ENCODE data around the gene DMD. TPM values are rescaled to one million over a fixed set of nuclear protein-coding genes. Genes with fewer than 3 reads are reported as not detected.

The DMD gene
- total and polyA plus RNA-seq, 4 donors, result 3.9 to 73.8 (median 11.2) TPM

- Histone ChIP-seq H3K4me1 (ENCODE audit: control insufficient read depth in 5 of 5, insufficient read depth in 5 of 5, low read length in 5 of 5) (peaks cover 0 to 9% (median 0%) of the 10 kb centered on the region in 5 donors), H3K27ac (ENCODE audit: low read depth in 1 of 2, low read length in 1 of 2) (no peak overlapping the region), H3K9ac (ENCODE audit: insufficient read depth in 1 of 2, low read length in 2 of 2) (no peak overlapping the region), H3K9me3 (ENCODE audit: control insufficient read depth in 4 of 4, insufficient read depth in 3 of 4, low read length in 3 of 4) (no peaks in the 10 kb centered on the region), H3K27me3 (ENCODE audit: control insufficient read depth in 3 of 3, insufficient read depth in 3 of 3, low read length in 2 of 3) (no peaks in the 10 kb centered on the region), H3K36me3 (ENCODE audit: control insufficient read depth in 4 of 4, insufficient read depth in 4 of 4, low read length in 4 of 4) (no peaks in the 10 kb centered on the region), H3K4me3 (no peak overlapping the region)
- peak in 2 of 3 donors; percentile 29 to 41 for DNase-seq
- no peak for ATAC-seq (ENCODE audit: insufficient read depth, low FRiP score)
- TF ChIP-seq CTCF (IDR thresholded peaks at IDR 0.05; ENCODE audit: control extremely low read depth, extremely low read depth), result no peak
- WGBS, 2 donors, result 44 to 64% methylated on average over 2 of the region's 2 CpGs
Observed at GRCh38 chrX:31808357-31808756, 1403.0 kb downstream of the DMD start.

GRCh38 chrX:31807165-31807564, 1404.2 kb downstream of the DMD start:
- H3K27me3 ChIP-seq (ENCODE audit: control insufficient read depth in 3 of 3, insufficient read depth in 3 of 3, low read length in 2 of 3), result peaks cover 0 to 3% (median 0%) of the 10 kb centered on the region in 3 donors
- H3K4me1 ChIP-seq (ENCODE audit: control insufficient read depth in 5 of 5, insufficient read depth in 5 of 5, low read length in 5 of 5), result peaks cover 0 to 9% (median 0%) of the 10 kb centered on the region in 5 donors
- TF ChIP-seq CTCF (IDR thresholded peaks at IDR 0.05; ENCODE audit: control extremely low read depth, extremely low read depth), result no peak
- ATAC-seq (ENCODE audit: insufficient read depth, low FRiP score) (no peak), DNase-seq (no peak)
- no peaks in the 10 kb centered on the region for H3K36me3 ChIP-seq (ENCODE audit: control insufficient read depth in 4 of 4, insufficient read depth in 4 of 4, low read length in 4 of 4)
- 63 to 76% methylated on average over 2 of the region's 2 CpGs for WGBS, 2 donors
- H3K27ac ChIP-seq (ENCODE audit: low read depth in 1 of 2, low read length in 1 of 2), result no peak overlapping the region
- H3K4me3 ChIP-seq, result no peak overlapping the region
- H3K9ac ChIP-seq (ENCODE audit: insufficient read depth in 1 of 2, low read length in 2 of 2), result no peak overlapping the region
- H3K9me3 ChIP-seq (ENCODE audit: control insufficient read depth in 4 of 4, insufficient read depth in 3 of 4, low read length in 3 of 4), result no peaks in the 10 kb centered on the region

- no peak for ATAC-seq (ENCODE audit: insufficient read depth, low FRiP score)
- no peaks in the 10 kb centered on the region for H3K9me3 ChIP-seq (ENCODE audit: control insufficient read depth in 4 of 4, insufficient read depth in 3 of 4, low read length in 3 of 4)
- peaks cover 0 to 3% (median 0%) of the 10 kb centered on the region in 3 donors for H3K27me3 ChIP-seq (ENCODE audit: control insufficient read depth in 3 of 3, insufficient read depth in 3 of 3, low read length in 2 of 3)
- DNase-seq, result peak; percentile 58 to 93 (median 87)
- H3K4me1 ChIP-seq (ENCODE audit: control insufficient read depth in 5 of 5, insufficient read depth in 5 of 5, low read length in 5 of 5), result peaks cover 0 to 9% (median 0%) of the 10 kb centered on the region in 5 donors
- H3K36me3 ChIP-seq (ENCODE audit: control insufficient read depth in 4 of 4, insufficient read depth in 4 of 4, low read length in 4 of 4), result no peaks in the 10 kb centered on the region
- no peak overlapping the region for H3K27ac ChIP-seq (ENCODE audit: low read depth in 1 of 2, low read length in 1 of 2)
- H3K9ac ChIP-seq (ENCODE audit: insufficient read depth in 1 of 2, low read length in 2 of 2), result no peak overlapping the region
- TF ChIP-seq CTCF (IDR thresholded peaks at IDR 0.05; ENCODE audit: control extremely low read depth, extremely low read depth), result no peak
- H3K4me3 ChIP-seq, result no peak overlapping the region
- 64 to 80% methylated on average over 3 of the region's 3 CpGs for WGBS, 2 donors
Observed at GRCh38 chrX:31805781-31806180, 1405.6 kb downstream of the DMD start.

GRCh38 chrX:31800219-31800618, 1411.1 kb downstream of the DMD start:
- H3K27me3 ChIP-seq (ENCODE audit: control insufficient read depth in 3 of 3, insufficient read depth in 3 of 3, low read length in 2 of 3), result peaks cover 0 to 5% (median 3%) of the 10 kb centered on the region in 3 donors
- 65 to 89% methylated on average over 4 of the region's 4 CpGs for WGBS, 2 donors
- DNase-seq, result no peak
- H3K4me1 ChIP-seq (ENCODE audit: control insufficient read depth in 5 of 5, insufficient read depth in 5 of 5, low read length in 5 of 5), result peaks cover 0 to 2% (median 0%) of the 10 kb centered on the region in 5 donors
- peaks cover 0 to 2% (median 0%) of the 10 kb centered on the region in 4 donors for H3K9me3 ChIP-seq (ENCODE audit: control insufficient read depth in 4 of 4, insufficient read depth in 3 of 4, low read length in 3 of 4)
- no peak overlapping the region for H3K27ac ChIP-seq (ENCODE audit: low read depth in 1 of 2, low read length in 1 of 2)
- TF ChIP-seq CTCF (IDR thresholded peaks at IDR 0.05; ENCODE audit: control extremely low read depth, extremely low read depth), result no peak
- no peak overlapping the region for H3K4me3 ChIP-seq
- H3K9ac ChIP-seq (ENCODE audit: insufficient read depth in 1 of 2, low read length in 2 of 2), result no peak overlapping the region
- H3K36me3 ChIP-seq (ENCODE audit: control insufficient read depth in 4 of 4, insufficient read depth in 4 of 4, low read length in 4 of 4), result no peaks in the 10 kb centered on the region
- no peak for ATAC-seq (ENCODE audit: insufficient read depth, low FRiP score)

Measured in lung (tissue), 12 donors.